HepG2 (cell line): ENCODE measurements around the gene GP9. TPM values are rescaled to one million over a fixed set of nuclear protein-coding genes. Genes with fewer than 3 reads are reported as not detected.

Experiments used
- ATAC-seq: fragments of 200-7000 bp; cut with Tn5 transposase; 3 replicates; pipeline ENCODE4 v1.9.1; 2020; ENCODE audit warnings: mild to moderate bottlenecking, moderate library complexity
- BruUV-seq: library from RNA; stranded (reverse); fragments of 400-500 nt; replicated peaks from 2 replicates; lab custom pipeline; 2021; lab: Mats Ljungman, UMichigan
- CTCF ChIA-PET: fragments of 300-600 bp; formaldehyde crosslinking; extraction: SDS; loops from one replicate; lab custom pipeline; 2021; ENCODE audit warnings: low total read pairs, inconsistent platforms, low intra/inter-chr PET ratio; lab: Yijun Ruan, JAX
- POLR2A ChIA-PET: fragments of 350-600 bp; sonication (Branson Sonifier 250); formaldehyde crosslinking; loops from one replicate; lab custom pipeline; 2020; ENCODE audit warnings: antibody characterized with exemption, inconsistent platforms; lab: Yijun Ruan, JAX
- DNase-seq: peaks from one replicate; pipeline ENCODE4 v3.0.0-alpha.2; 2015; ENCODE audit warnings: low spot score
- FAIRE-seq: peaks from 3 replicates; lab custom pipeline; 2011; peaks lifted over from hg19 to GRCh38; lab: Jason Lieb, UNC
- H2AFZ ChIP-seq: one replicate; pipeline ENCODE4 v1.6.1; 2011; ENCODE audit warnings: low read length, inconsistent platforms
- H3K27ac ChIP-seq: fragments of 300-600 bp; 3 replicates; pipeline ENCODE4 v1.8.0; 2011; ENCODE audit warnings: mixed run types, mild to moderate bottlenecking, mixed read lengths, low read length, inconsistent platforms; ENCODE audit not compliant: insufficient read depth; ENCODE audit errors: extremely low read length
- H3K27me3 ChIP-seq, 2 experiments: fragments of 200-600 bp in 1 of 2; 2 replicates in 1 of 2; 3 replicates in 1 of 2; pipeline versions ENCODE4 v1.6.0 to v1.8.0; 2011; ENCODE audit warnings: low read length in 2 of 2, mild to moderate bottlenecking in 2 of 2, moderate library complexity in 2 of 2, inconsistent platforms in 1 of 2; ENCODE audit not compliant: insufficient read depth in 2 of 2, control insufficient read depth in 1 of 2
- H3K36me3 ChIP-seq, 2 experiments: fragments of 200-600 bp in 1 of 2; replicated peaks in 1 of 2; 2 replicates in 1 of 2; 3 replicates in 1 of 2; pipeline versions ENCODE4 v1.5.1 to v1.8.0; 2011; ENCODE audit warnings: low read length in 2 of 2, inconsistent platforms in 1 of 2; ENCODE audit not compliant: insufficient read depth in 2 of 2, control insufficient read depth in 1 of 2
- H3K4me1 ChIP-seq: 2 replicates; pipeline ENCODE4 v1.5.1; 2012; ENCODE audit warnings: low read length, inconsistent platforms; ENCODE audit not compliant: insufficient read depth
- H3K4me2 ChIP-seq: 2 replicates; pipeline ENCODE4 v1.6.0; 2011; ENCODE audit warnings: low read depth, low read length, inconsistent platforms
- H3K4me3 ChIP-seq, 3 experiments: fragments of 200-600 bp in 1 of 3; sonication (generic), shearing (Covaris generic) in 1 of 3; replicated peaks in 1 of 3; 2 replicates each; pipeline ENCODE4 v1.5.1; 2011 to 2016; ENCODE audit warnings: low read length in 3 of 3, inconsistent platforms in 2 of 3, low read depth in 2 of 3, mild to moderate bottlenecking in 2 of 3, control low read depth in 1 of 3, mixed read lengths in 1 of 3; ENCODE audit not compliant: insufficient read depth in 1 of 3
- H3K79me2 ChIP-seq: one replicate; pipeline ENCODE4 v1.6.1; 2011; ENCODE audit warnings: low read length, inconsistent platforms; ENCODE audit not compliant: insufficient read depth
- H3K9ac ChIP-seq: 2 replicates; pipeline ENCODE4 v1.6.0; 2011; ENCODE audit warnings: mild to moderate bottlenecking, low read depth, low read length, inconsistent platforms; ENCODE audit not compliant: insufficient read depth
- H3K9me3 ChIP-seq: 2 replicates; pipeline ENCODE4 v1.5.1; 2012; ENCODE audit warnings: mild to moderate bottlenecking, low read length
- H4K20me1 ChIP-seq: 2 replicates; pipeline ENCODE4 v1.6.0; 2011; ENCODE audit warnings: inconsistent platforms, mild to moderate bottlenecking, low read length, moderate library complexity; ENCODE audit not compliant: insufficient read depth
- CREM ChIP-seq, 2 experiments: sonication (generic) in 1 of 2; formaldehyde crosslinking in 1 of 2; IDR thresholded peaks; 2 replicates each; pipeline versions ENCODE4 v1.4.0 to v1.6.1; 2016 to 2020; ENCODE audit warnings: antibody characterized with exemption in 1 of 2, mild to moderate bottlenecking in 1 of 2, missing genetic modification reagents in 1 of 2
- FOXA1 ChIP-seq, 2 experiments: fragments of 450-650 bp in 1 of 2; sonication (generic) in 1 of 2; formaldehyde crosslinking in 1 of 2; IDR thresholded peaks; 2 replicates each; pipeline versions ENCODE4 v1.4.0 to v1.6.1; 2016 to 2020; ENCODE audit warnings: missing genetic modification reagents in 1 of 2
- FOXP1 ChIP-seq, 2 experiments: fragments of 450-650 bp in 1 of 2; IDR thresholded peaks; 2 replicates each; pipeline ENCODE4 v1.6.1; 2017 to 2018; ENCODE audit warnings: antibody characterized with exemption in 1 of 2
- HMG20A ChIP-seq: IDR thresholded peaks from 2 replicates; pipeline ENCODE4 v1.6.1; 2016; ENCODE audit warnings: borderline replicate concordance
- KAT2B ChIP-seq: fragments of 150-350 bp; IDR thresholded peaks from 2 replicates; pipeline ENCODE4 v1.6.1; 2014; ENCODE audit warnings: low read depth, low read length, borderline replicate concordance
- MAZ ChIP-seq, 2 experiments: sonication (generic) in 1 of 2; formaldehyde crosslinking in 1 of 2; IDR thresholded peaks; 2 replicates each; pipeline versions ENCODE4 v1.5.0 to v1.6.1; 2012 to 2020; ENCODE audit warnings: low read depth in 2 of 2, mild to moderate bottlenecking in 2 of 2, borderline replicate concordance in 1 of 2, improper control_type of control experiment in 1 of 2, low read length in 1 of 2, missing genetic modification reagents in 1 of 2, moderate library complexity in 1 of 2
- NFIB ChIP-seq: sonication (generic); formaldehyde crosslinking; IDR thresholded peaks from 2 replicates; pipeline ENCODE4 v1.9.0; 2021; ENCODE audit warnings: missing genetic modification reagents, mild to moderate bottlenecking, borderline replicate concordance
- PRMT3 ChIP-seq: sonication (generic); formaldehyde crosslinking; IDR thresholded peaks from 2 replicates; pipeline ENCODE4 v1.8.1; 2022; ENCODE audit warnings: low read depth, mild to moderate bottlenecking, moderate library complexity, missing genetic modification reagents, borderline replicate concordance
- REPIN1 ChIP-seq: sonication (generic); formaldehyde crosslinking; IDR thresholded peaks from 2 replicates; pipeline ENCODE4 v1.8.0; 2022; ENCODE audit warnings: missing genetic modification reagents, low read depth, mild to moderate bottlenecking, borderline replicate concordance
- ZBTB7A ChIP-seq: sonication (generic); formaldehyde crosslinking; IDR thresholded peaks from 2 replicates; pipeline ENCODE4 v1.8.0; 2022; ENCODE audit warnings: mild to moderate bottlenecking, missing genetic modification reagents
- ZNF33B ChIP-seq: sonication (generic); formaldehyde crosslinking; IDR thresholded peaks from 2 replicates; pipeline ENCODE4 v1.5.1; 2020; ENCODE audit warnings: mild to moderate bottlenecking, missing genetic modification reagents
- ZNF816 ChIP-seq: sonication (generic); formaldehyde crosslinking; IDR thresholded peaks from 2 replicates; pipeline ENCODE4 v1.8.0; 2022; ENCODE audit warnings: missing genetic modification reagents, mild to moderate bottlenecking, borderline replicate concordance
- WGBS: methylation state at CpG from one replicate; pipeline ENCODE4 v1.1.6; 2017; ENCODE audit warnings: low lambda C conversion rate; 5-methylcytosine and 5-hydroxymethylcytosine counted together
- in situ Hi-C: cut with HindIII; loops from 2 replicates; pipeline ENCODE4 v1.10.0; 2017; ENCODE audit warnings: low pct_unique_long_range_greater_than_20kb; ENCODE audit not compliant: extremely low pct_ligation_motif_present
- intact Hi-C: fragments of 100-400 bp; cut with micrococcal nuclease; formaldehyde crosslinking; loops from one replicate; pipeline ENCODE4 v1.10.0; 2022; ENCODE audit not compliant: unreplicated experiment
- polyA plus RNA-seq, 8 experiments: library from polyadenylated mRNA; depleted of rRNA in 3 of 8; stranded (reverse) in 7 of 8; unstranded in 1 of 8; fragments of >200 nt; fragmentation: Illumina TruSeq in 4 of 8; extraction: Trizol in 4 of 8; gene quantifications; 2 replicates each; pipeline versions ENCODE4 v1.2.1 to v1.2.3, GENCODE V29; 2011 to 2016; ENCODE audit warnings: low read depth in 4 of 8, missing spikeins in 1 of 8, mixed read lengths in 1 of 8; ENCODE audit not compliant: insufficient read depth in 1 of 8
- total RNA-seq, 5 experiments: library from RNA; depleted of rRNA; stranded (reverse); fragments of >200 nt; fragmentation: Illumina TruSeq; extraction: Trizol; gene quantifications; 2 replicates each; pipeline ENCODE4 v1.2.3, GENCODE V29; 2016; ENCODE audit warnings: low read depth in 1 of 5
- TF ChIP-seq, protein P1 (sequence below): sonication (generic); formaldehyde crosslinking; IDR thresholded peaks from 2 replicates; pipeline ENCODE4 v1.4.0; 2020; ENCODE audit warnings: missing genetic modification reagents
- TF ChIP-seq, protein P2 (sequence below): sonication (generic); IDR thresholded peaks from 2 replicates; pipeline ENCODE4 v1.6.1; 2016; ENCODE audit warnings: low read depth, borderline replicate concordance
- TF ChIP-seq, protein P3 (sequence below): sonication (generic); formaldehyde crosslinking; IDR thresholded peaks from 2 replicates; pipeline ENCODE4 v1.4.0; 2020; ENCODE audit warnings: missing genetic modification reagents

The GP9 gene
- total and polyA plus RNA-seq, 2 of the 13 experiments (the other 11 are each of a cell fraction or from before 2014, with no cell fraction given) = not detected

DNA sequence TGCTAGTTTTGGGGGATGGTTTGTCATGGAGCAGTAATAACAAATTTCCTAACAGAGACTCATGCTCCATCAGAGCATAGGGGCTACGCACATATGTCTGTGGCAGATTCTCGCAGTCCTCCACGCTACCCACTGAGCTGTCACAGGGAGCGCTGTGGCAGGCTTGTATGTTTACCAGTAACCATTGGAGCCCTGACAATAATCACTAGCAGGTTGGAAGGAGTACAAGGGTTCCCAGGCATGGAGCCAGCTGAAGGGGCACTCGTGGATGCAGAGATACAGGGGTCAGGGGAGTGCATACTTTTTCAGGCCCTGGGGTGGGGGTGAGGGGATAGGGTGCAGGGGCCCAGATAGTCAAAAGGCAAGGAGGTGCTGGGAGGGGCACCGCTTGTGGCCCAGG lies 7.9 kb upstream of the GP9 start (continued):
- no peak for TF ChIP-seq NFIB (CRISPR knock-in tag)

DNA sequence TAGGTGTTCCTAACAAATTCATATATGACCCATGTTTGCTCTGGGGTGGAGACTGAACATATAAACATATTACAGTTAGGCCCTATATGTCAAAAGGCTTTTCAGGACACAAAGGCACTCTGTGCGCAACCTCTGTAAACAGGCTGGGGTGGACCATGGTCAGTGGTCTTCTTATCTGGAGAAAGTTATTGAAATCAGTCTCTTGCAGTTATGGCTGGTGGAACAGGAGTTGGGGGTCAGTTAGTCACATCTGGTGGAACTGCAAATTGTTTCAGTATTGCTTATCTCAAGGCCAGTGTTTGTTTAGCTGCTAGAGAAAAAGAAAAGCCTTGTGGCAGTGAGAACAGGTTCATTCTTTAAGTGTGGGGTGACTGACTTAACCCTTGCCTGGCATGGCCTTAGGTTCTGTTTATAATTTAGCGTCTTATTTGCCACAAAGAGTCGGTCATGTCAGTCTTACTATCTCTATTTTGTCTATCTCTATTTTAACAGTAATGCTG lies 5.9 kb upstream of the GP9 start:
- Histone ChIP-seq H3K36me3 (no peaks in the 10 kb centered on the region), H3K4me3 (no peak overlapping the region), H3K27me3 (peaks cover 0 to 16% of the 10 kb centered on the region in 2 experiments; a peak in 2 of 5 replicates), H4K20me1 (no peaks in the 10 kb centered on the region), H3K4me2 (peak overlapping the region; percentile 78), H3K4me1 (peaks cover 52% of the 10 kb centered on the region), H2AFZ (no peak overlapping the region), H3K27ac (peak overlapping the region; percentile 34), H3K79me2 (no peaks in the 10 kb centered on the region), H3K9ac (no peak overlapping the region), H3K9me3 (no peaks in the 10 kb centered on the region)
- CTCF ChIA-PET = no interaction called here
- intact Hi-C loops = loop anchor here (1.0 to 5.0 kb wide), 2 partner anchors 63 to 107 kb away; partner anchors contain the start of gene ISY1
- in situ Hi-C loops = no loop called here
- peak; percentile 91 for DNase-seq
- POLR2A ChIA-PET = interaction anchor here (1.9 kb wide), 1 partner anchor 64 kb away, joined by 10 read pairs; no protein-coding TSS in a partner anchor
- WGBS = 0% methylated on average over 3 of the region's 3 CpGs
- no TSS peak for BruUV-seq
- peak; percentile 74 for ATAC-seq
- FAIRE-seq = peak; percentile 94
- TF ChIP-seq HMG20A (CRISPR knock-in tag) = peak; percentile 63; the same call in 1 of the 2 replicates
- TF ChIP-seq, protein P1, sequence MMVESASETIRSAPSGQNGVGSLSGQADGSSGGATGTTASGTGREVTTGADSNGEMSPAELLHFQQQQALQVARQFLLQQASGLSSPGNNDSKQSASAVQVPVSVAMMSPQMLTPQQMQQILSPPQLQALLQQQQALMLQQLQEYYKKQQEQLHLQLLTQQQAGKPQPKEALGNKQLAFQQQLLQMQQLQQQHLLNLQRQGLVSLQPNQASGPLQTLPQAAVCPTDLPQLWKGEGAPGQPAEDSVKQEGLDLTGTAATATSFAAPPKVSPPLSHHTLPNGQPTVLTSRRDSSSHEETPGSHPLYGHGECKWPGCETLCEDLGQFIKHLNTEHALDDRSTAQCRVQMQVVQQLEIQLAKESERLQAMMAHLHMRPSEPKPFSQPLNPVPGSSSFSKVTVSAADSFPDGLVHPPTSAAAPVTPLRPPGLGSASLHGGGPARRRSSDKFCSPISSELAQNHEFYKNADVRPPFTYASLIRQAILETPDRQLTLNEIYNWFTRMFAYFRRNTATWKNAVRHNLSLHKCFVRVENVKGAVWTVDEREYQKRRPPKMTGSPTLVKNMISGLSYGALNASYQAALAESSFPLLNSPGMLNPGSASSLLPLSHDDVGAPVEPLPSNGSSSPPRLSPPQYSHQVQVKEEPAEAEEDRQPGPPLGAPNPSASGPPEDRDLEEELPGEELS (CRISPR knock-in tag) = peak; percentile 86
- TF ChIP-seq PRMT3 = peak; percentile 8; the same call in 1 of the 2 replicates
- TF ChIP-seq, protein P2, sequence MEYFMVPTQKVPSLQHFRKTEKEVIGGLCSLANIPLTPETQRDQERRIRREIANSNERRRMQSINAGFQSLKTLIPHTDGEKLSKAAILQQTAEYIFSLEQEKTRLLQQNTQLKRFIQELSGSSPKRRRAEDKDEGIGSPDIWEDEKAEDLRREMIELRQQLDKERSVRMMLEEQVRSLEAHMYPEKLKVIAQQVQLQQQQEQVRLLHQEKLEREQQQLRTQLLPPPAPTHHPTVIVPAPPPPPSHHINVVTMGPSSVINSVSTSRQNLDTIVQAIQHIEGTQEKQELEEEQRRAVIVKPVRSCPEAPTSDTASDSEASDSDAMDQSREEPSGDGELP = 0 out of 2 replicates have a peak, but pooled peaks have one; percentile 22
- no peak for TF ChIP-seq ZNF816 (CRISPR knock-in tag)
- TF ChIP-seq CREM (IDR thresholded peaks at IDR 0.05) = peak; percentile 16; the same call in 1 of the 2 replicates
- no peak for TF ChIP-seq CREM (CRISPR knock-in tag; IDR thresholded peaks at IDR 0.05)
- TF ChIP-seq MAZ (IDR thresholded peaks at IDR 0.05; ENCODE audit: borderline replicate concordance, low read depth, low read length) = no peak
- no peak for TF ChIP-seq MAZ (CRISPR knock-in tag; IDR thresholded peaks at IDR 0.05; ENCODE audit: low read depth)
- peak; percentile 20; the same call in 1 of the 2 replicates for TF ChIP-seq REPIN1
- TF ChIP-seq KAT2B = no peak
- TF ChIP-seq ZNF33B (CRISPR knock-in tag) = no peak
- peak; percentile 68; the same call in 1 of the 2 replicates for TF ChIP-seq ZBTB7A (CRISPR knock-in tag)
- TF ChIP-seq FOXA1 (IDR thresholded peaks at IDR 0.05) = no peak
- peak; percentile 81 for TF ChIP-seq FOXA1 (CRISPR knock-in tag; IDR thresholded peaks at IDR 0.05)
- TF ChIP-seq, protein P3, sequence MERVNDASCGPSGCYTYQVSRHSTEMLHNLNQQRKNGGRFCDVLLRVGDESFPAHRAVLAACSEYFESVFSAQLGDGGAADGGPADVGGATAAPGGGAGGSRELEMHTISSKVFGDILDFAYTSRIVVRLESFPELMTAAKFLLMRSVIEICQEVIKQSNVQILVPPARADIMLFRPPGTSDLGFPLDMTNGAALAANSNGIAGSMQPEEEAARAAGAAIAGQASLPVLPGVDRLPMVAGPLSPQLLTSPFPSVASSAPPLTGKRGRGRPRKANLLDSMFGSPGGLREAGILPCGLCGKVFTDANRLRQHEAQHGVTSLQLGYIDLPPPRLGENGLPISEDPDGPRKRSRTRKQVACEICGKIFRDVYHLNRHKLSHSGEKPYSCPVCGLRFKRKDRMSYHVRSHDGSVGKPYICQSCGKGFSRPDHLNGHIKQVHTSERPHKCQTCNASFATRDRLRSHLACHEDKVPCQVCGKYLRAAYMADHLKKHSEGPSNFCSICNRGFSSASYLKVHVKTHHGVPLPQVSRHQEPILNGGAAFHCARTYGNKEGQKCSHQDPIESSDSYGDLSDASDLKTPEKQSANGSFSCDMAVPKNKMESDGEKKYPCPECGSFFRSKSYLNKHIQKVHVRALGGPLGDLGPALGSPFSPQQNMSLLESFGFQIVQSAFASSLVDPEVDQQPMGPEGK (CRISPR knock-in tag) = peak; percentile 50; the same call in 1 of the 2 replicates
- no peak for TF ChIP-seq FOXP1 (IDR thresholded peaks at IDR 0.05)
- TF ChIP-seq FOXP1 (CRISPR knock-in tag; IDR thresholded peaks at IDR 0.05) = 0 out of 2 replicates have a peak, but pooled peaks have one; percentile 57
